ENCODE measurements around the gene NBL1. TPM values are rescaled to one million over a fixed set of nuclear protein-coding genes. Genes with fewer than 3 reads are reported as not detected.

NBL1 gene
- total and polyA plus RNA-seq, 2 experiments from 2014 or later = 22.3 to 46.9 TPM

- Histone ChIP-seq H3K9me3 (ENCODE audit: low read depth) (no peaks in the 10 kb centered on the region), H3K9me2 (replicated peaks; ENCODE audit: insufficient read depth) (no peaks in the 10 kb centered on the region), H3K79me2 (no peaks in the 10 kb centered on the region), H2AFZ (no peak within 1 kb of the TSS), H3K27ac (no peak within 1 kb of the TSS), H3K4me1 (ENCODE audit: insufficient read depth) (no peaks in the 10 kb centered on the region), H3K36me3 (replicated peaks; ENCODE audit: insufficient read depth, low read depth) (no peaks in the 10 kb centered on the region), H3K4me2 (peak within 1 kb of the TSS; percentile 85), H3K27me3 (peaks cover 67% of the 10 kb centered on the region), H3K4me3 (no peak within 1 kb of the TSS), H4K20me1 (ENCODE audit: insufficient read depth, poor library complexity, severe bottlenecking) (no peaks in the 10 kb centered on the region)
- WGBS (ENCODE audit: low lambda C conversion rate, missing lambda C conversion rate) = 13% methylated on average over 20 of the region's 80 CpGs
- TF ChIP-seq EZH2 (IDR thresholded peaks at IDR 0.05; ENCODE audit: borderline replicate concordance) (no peak), EZH2phosphoT487 (IDR thresholded peaks at IDR 0.05; ENCODE audit: low read depth, severe bottlenecking, unreplicated experiment) (no peak)
- TF ChIP-seq, protein P1, sequence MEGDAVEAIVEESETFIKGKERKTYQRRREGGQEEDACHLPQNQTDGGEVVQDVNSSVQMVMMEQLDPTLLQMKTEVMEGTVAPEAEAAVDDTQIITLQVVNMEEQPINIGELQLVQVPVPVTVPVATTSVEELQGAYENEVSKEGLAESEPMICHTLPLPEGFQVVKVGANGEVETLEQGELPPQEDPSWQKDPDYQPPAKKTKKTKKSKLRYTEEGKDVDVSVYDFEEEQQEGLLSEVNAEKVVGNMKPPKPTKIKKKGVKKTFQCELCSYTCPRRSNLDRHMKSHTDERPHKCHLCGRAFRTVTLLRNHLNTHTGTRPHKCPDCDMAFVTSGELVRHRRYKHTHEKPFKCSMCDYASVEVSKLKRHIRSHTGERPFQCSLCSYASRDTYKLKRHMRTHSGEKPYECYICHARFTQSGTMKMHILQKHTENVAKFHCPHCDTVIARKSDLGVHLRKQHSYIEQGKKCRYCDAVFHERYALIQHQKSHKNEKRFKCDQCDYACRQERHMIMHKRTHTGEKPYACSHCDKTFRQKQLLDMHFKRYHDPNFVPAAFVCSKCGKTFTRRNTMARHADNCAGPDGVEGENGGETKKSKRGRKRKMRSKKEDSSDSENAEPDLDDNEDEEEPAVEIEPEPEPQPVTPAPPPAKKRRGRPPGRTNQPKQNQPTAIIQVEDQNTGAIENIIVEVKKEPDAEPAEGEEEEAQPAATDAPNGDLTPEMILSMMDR (IDR thresholded peaks at IDR 0.05; ENCODE audit: poor library complexity) = no peak
- peak; percentile 42 for DNase-seq (ENCODE audit: low spot score)
Measured at GRCh38 chr1:19664453-19665185, 20.5 kb downstream of the NBL1 start, which contains the start of gene HTR6. HTR6 (plus strand) TSS chr1:19664875; CDS start chr1:19665754, 879 bp downstream.

DNA sequence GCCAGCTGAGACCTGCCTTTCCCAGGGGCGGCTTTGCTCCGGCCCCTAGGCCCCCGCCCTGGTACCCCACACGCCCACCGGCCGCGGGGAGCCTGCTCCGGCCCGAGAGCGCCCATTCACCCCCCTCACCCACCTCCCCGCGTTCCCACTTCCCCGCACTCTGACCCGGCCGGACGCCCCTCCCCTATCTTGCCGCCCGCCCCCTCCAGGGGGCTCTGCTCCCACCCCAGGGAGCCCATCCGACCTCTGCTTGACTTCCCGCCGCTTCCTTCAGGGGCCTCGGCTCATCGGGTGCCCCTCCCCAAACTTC, 21.0 kb downstream of the NBL1 start:
- H3K9me3 ChIP-seq (ENCODE audit: low read depth) = no peaks in the 10 kb centered on the region
- no peak overlapping the region for H3K4me3 ChIP-seq
- H3K79me2 ChIP-seq = no peaks in the 10 kb centered on the region
- H3K27ac ChIP-seq = no peak overlapping the region
- H3K36me3 ChIP-seq (replicated peaks; ENCODE audit: insufficient read depth, low read depth) = no peaks in the 10 kb centered on the region
- H3K27me3 ChIP-seq = peaks cover 67% of the 10 kb centered on the region
- H2AFZ ChIP-seq = no peak overlapping the region
- H3K4me1 ChIP-seq (ENCODE audit: insufficient read depth) = no peaks in the 10 kb centered on the region
- DNase-seq (ENCODE audit: low spot score) = no peak
- no peaks in the 10 kb centered on the region for H4K20me1 ChIP-seq (ENCODE audit: insufficient read depth, poor library complexity, severe bottlenecking)
- no peaks in the 10 kb centered on the region for H3K9me2 ChIP-seq (replicated peaks; ENCODE audit: insufficient read depth)
- no CpG with 5 or more reads among the region's 23 CpGs for WGBS (ENCODE audit: low lambda C conversion rate, missing lambda C conversion rate)
- TF ChIP-seq EZH2phosphoT487 (IDR thresholded peaks at IDR 0.05; ENCODE audit: low read depth, severe bottlenecking, unreplicated experiment) (peak; percentile 25), EZH2 (IDR thresholded peaks at IDR 0.05; ENCODE audit: borderline replicate concordance) (no peak)
- peak overlapping the region; percentile 85 for H3K4me2 ChIP-seq

- Histone ChIP-seq H2AFZ (no peak overlapping the region), H3K36me3 (replicated peaks; ENCODE audit: insufficient read depth, low read depth) (no peaks in the 10 kb centered on the region), H4K20me1 (ENCODE audit: insufficient read depth, poor library complexity, severe bottlenecking) (no peaks in the 10 kb centered on the region), H3K27me3 (peaks cover 67% of the 10 kb centered on the region), H3K4me3 (no peak overlapping the region), H3K79me2 (no peaks in the 10 kb centered on the region), H3K9me2 (replicated peaks; ENCODE audit: insufficient read depth) (no peaks in the 10 kb centered on the region), H3K4me1 (ENCODE audit: insufficient read depth) (no peaks in the 10 kb centered on the region), H3K4me2 (peak overlapping the region; percentile 85), H3K27ac (no peak overlapping the region), H3K9me3 (ENCODE audit: low read depth) (no peaks in the 10 kb centered on the region)
- TF ChIP-seq, protein P1 (IDR thresholded peaks at IDR 0.05; ENCODE audit: poor library complexity) = no peak
- TF ChIP-seq EZH2 (IDR thresholded peaks at IDR 0.05; ENCODE audit: borderline replicate concordance) = peak; percentile 89
- no peak for DNase-seq (ENCODE audit: low spot score)
- WGBS (ENCODE audit: low lambda C conversion rate, missing lambda C conversion rate) = 29% methylated on average over 63 of the region's 84 CpGs
Measured at GRCh38 chr1:19665496-19666465, 21.7 kb downstream of the NBL1 start.

DNA sequence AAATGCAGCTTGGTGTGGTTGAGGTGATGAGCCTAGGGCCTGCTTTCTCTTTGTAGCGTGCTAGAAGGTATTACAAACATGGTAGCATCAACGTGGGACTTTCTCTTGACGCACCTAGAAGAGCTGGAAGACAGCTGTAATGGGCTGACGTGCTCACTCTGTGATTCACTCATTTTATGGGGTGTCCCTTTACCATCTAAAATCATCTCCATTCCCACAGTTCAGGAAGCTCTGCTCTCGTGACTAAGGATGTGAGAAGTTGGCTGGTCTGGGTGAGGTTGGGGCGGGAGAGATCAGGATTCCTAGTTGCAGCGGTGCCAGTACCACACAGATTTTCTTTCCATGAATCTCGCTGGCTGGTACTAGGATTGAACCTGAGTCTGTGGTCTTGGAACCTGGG, 24.8 kb downstream of the NBL1 start:
- H4K20me1 ChIP-seq (ENCODE audit: insufficient read depth, poor library complexity, severe bottlenecking) = no peaks in the 10 kb centered on the region
- no peak overlapping the region for H3K4me2 ChIP-seq
- no peaks in the 10 kb centered on the region for H3K4me1 ChIP-seq (ENCODE audit: insufficient read depth)
- DNase-seq (ENCODE audit: low spot score) = no peak
- peaks cover 56% of the 10 kb centered on the region for H3K27me3 ChIP-seq
- H3K79me2 ChIP-seq = no peaks in the 10 kb centered on the region
- no peaks in the 10 kb centered on the region for H3K36me3 ChIP-seq (replicated peaks; ENCODE audit: insufficient read depth, low read depth)
- WGBS (ENCODE audit: low lambda C conversion rate, missing lambda C conversion rate) = 78% methylated on average over 8 of the region's 8 CpGs
- H3K9me2 ChIP-seq (replicated peaks; ENCODE audit: insufficient read depth) = no peaks in the 10 kb centered on the region
- H3K4me3 ChIP-seq = no peak overlapping the region
- H2AFZ ChIP-seq = no peak overlapping the region
- no peak overlapping the region for H3K27ac ChIP-seq
- no peak for TF ChIP-seq EZH2phosphoT487 (IDR thresholded peaks at IDR 0.05; ENCODE audit: low read depth, severe bottlenecking, unreplicated experiment)
- TF ChIP-seq, protein P1 (IDR thresholded peaks at IDR 0.05; ENCODE audit: poor library complexity) = no peak
- no peak for TF ChIP-seq EZH2 (IDR thresholded peaks at IDR 0.05; ENCODE audit: borderline replicate concordance)
- no peaks in the 10 kb centered on the region for H3K9me3 ChIP-seq (ENCODE audit: low read depth)
